ENCODE measurements around the gene MANF.

DNA sequence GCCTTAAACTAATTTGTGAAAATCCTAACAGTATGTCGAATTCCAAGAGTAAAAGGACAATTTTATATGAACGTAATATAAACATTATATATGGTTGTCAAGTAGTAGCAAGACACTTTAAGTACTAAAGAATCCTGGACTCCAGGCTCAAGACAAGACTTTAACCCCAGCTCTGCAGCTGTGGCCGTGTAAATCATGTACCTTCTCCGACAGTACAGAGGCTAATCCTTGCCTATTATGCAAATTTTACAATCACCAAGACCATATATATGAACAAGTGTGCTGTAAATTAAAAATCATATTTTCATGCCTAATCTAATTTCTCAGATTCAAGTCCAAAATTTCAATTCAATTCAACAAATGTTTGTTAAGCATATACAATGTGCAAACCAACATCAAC lies 41.8 kb downstream of the MANF start:
- TF ChIP-seq, protein P1, sequence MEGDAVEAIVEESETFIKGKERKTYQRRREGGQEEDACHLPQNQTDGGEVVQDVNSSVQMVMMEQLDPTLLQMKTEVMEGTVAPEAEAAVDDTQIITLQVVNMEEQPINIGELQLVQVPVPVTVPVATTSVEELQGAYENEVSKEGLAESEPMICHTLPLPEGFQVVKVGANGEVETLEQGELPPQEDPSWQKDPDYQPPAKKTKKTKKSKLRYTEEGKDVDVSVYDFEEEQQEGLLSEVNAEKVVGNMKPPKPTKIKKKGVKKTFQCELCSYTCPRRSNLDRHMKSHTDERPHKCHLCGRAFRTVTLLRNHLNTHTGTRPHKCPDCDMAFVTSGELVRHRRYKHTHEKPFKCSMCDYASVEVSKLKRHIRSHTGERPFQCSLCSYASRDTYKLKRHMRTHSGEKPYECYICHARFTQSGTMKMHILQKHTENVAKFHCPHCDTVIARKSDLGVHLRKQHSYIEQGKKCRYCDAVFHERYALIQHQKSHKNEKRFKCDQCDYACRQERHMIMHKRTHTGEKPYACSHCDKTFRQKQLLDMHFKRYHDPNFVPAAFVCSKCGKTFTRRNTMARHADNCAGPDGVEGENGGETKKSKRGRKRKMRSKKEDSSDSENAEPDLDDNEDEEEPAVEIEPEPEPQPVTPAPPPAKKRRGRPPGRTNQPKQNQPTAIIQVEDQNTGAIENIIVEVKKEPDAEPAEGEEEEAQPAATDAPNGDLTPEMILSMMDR (IDR thresholded peaks at IDR 0.05; ENCODE audit: low read length) = no peak
- TF ChIP-seq EZH2 (optimal IDR thresholded peaks at IDR 0.05; ENCODE audit: low read depth, low read length) (no peak), EZH2phosphoT487 (IDR thresholded peaks at IDR 0.05; ENCODE audit: low read length) (no peak)
